GM12878 (cell line): ENCODE measurements around the gene HSBP1L1. TPM values are rescaled to one million over a fixed set of nuclear protein-coding genes. Genes with fewer than 3 reads are reported as not detected.

Experiments
- BCLAF1 ChIP-seq: fragments of 450-650 bp; IDR thresholded peaks from 2 replicates; pipeline ENCODE4 v1.6.1; 2017; ENCODE audit warnings: antibody characterized with exemption, mild to moderate bottlenecking, moderate library complexity
- BMI1 ChIP-seq: fragments of 450-650 bp; IDR thresholded peaks from 2 replicates; pipeline ENCODE4 v1.6.1; 2016; ENCODE audit warnings: mild to moderate bottlenecking, moderate library complexity, borderline replicate concordance
- CREM ChIP-seq: IDR thresholded peaks from 2 replicates; pipeline ENCODE4 v1.6.1; 2014; ENCODE audit warnings: antibody characterized with exemption, low read depth
- EGR1 ChIP-seq, 2 experiments: IDR thresholded peaks; 1 replicate in 1 of 2; 2 replicates in 1 of 2; pipeline ENCODE4 v1.6.1; 2011 to 2012; ENCODE audit warnings: low read depth in 2 of 2, low read length in 2 of 2, borderline replicate concordance in 1 of 2, mild to moderate bottlenecking in 1 of 2, moderate library complexity in 1 of 2
- ELK1 ChIP-seq: IDR thresholded peaks from 2 replicates; pipeline ENCODE4 v1.6.1; 2012; ENCODE audit warnings: low read depth, low read length, improper control_type of control experiment
- ESRRA ChIP-seq: IDR thresholded peaks from 2 replicates; pipeline ENCODE4 v1.6.1; 2012; ENCODE audit warnings: mild to moderate bottlenecking, low read length, improper control_type of control experiment
- GABPA ChIP-seq: IDR thresholded peaks from 2 replicates; pipeline ENCODE4 v1.6.1; 2014; ENCODE audit warnings: antibody characterized with exemption, low read depth, mild to moderate bottlenecking, inconsistent platforms
- HDAC2 ChIP-seq: fragments of 200-600 bp; sonication (generic); IDR thresholded peaks from 2 replicates; pipeline ENCODE4 v1.6.1; 2017
- IKZF2 ChIP-seq, 2 experiments: fragments of 450-650 bp; IDR thresholded peaks; 2 replicates each; pipeline ENCODE4 v1.6.1; 2017; ENCODE audit warnings: mild to moderate bottlenecking in 2 of 2, moderate library complexity in 2 of 2
- IRF4 ChIP-seq: IDR thresholded peaks from 2 replicates; pipeline ENCODE4 v1.6.1; 2011; ENCODE audit warnings: low read depth, low read length
- MEF2A ChIP-seq: IDR thresholded peaks from 2 replicates; pipeline ENCODE4 v1.6.1; 2011; ENCODE audit warnings: low read depth, mild to moderate bottlenecking, low read length, moderate library complexity; ENCODE audit not compliant: insufficient read depth
- NR2C2 ChIP-seq: IDR thresholded peaks from 2 replicates; pipeline ENCODE4 v1.6.1; 2011; ENCODE audit warnings: borderline replicate concordance, low read depth; ENCODE audit not compliant: control insufficient read depth, insufficient read length
- POU2F2 ChIP-seq: IDR thresholded peaks from 3 replicates; pipeline ENCODE4 v1.6.1; 2011; ENCODE audit warnings: low read depth, mild to moderate bottlenecking, low read length, borderline replicate concordance
- RB1 ChIP-seq: fragments of 450-650 bp; formaldehyde crosslinking; IDR thresholded peaks from 2 replicates; pipeline ENCODE4 v1.6.1; 2017; ENCODE audit warnings: mild to moderate bottlenecking, borderline replicate concordance
- RELB ChIP-seq: fragments of 450-650 bp; IDR thresholded peaks from 2 replicates; pipeline ENCODE4 v1.6.1; 2017; ENCODE audit warnings: low read depth, mild to moderate bottlenecking, moderate library complexity
- RFX5 ChIP-seq: IDR thresholded peaks from 2 replicates; pipeline ENCODE4 v1.6.1; 2011; ENCODE audit warnings: low read depth, low read length, improper control_type of control experiment
- SMAD5 ChIP-seq: IDR thresholded peaks from 2 replicates; pipeline ENCODE4 v1.6.1; 2016; ENCODE audit warnings: antibody characterized with exemption, low read depth
- SP1 ChIP-seq: IDR thresholded peaks from one replicate; pipeline ENCODE4 v1.6.1; 2011; ENCODE audit warnings: low read depth, low read length
- SUPT20H ChIP-seq: IDR thresholded peaks from 2 replicates; pipeline ENCODE4 v1.6.1; 2011; ENCODE audit warnings: low read depth, mild to moderate bottlenecking, low read length, moderate library complexity, borderline replicate concordance; ENCODE audit not compliant: control insufficient read depth
- TAF1 ChIP-seq: IDR thresholded peaks from 2 replicates; pipeline ENCODE4 v1.6.1; 2011; ENCODE audit warnings: mild to moderate bottlenecking, low read depth, low read length, borderline replicate concordance
- TBL1XR1 ChIP-seq: IDR thresholded peaks from 2 replicates; pipeline ENCODE4 v1.6.1; 2012; ENCODE audit warnings: low read depth, low read length, improper control_type of control experiment
- YBX1 ChIP-seq: fragments of 450-650 bp; IDR thresholded peaks from 2 replicates; pipeline ENCODE4 v1.6.1; 2016; ENCODE audit warnings: antibody characterized with exemption
- ZNF24 ChIP-seq: fragments of 450-650 bp; IDR thresholded peaks from 2 replicates; pipeline ENCODE4 v1.6.1; 2017; ENCODE audit warnings: antibody characterized with exemption, mild to moderate bottlenecking
- ZNF274 ChIP-seq: IDR thresholded peaks from one replicate; pipeline ENCODE4 v1.8.0; 2011; ENCODE audit not compliant: insufficient read length, insufficient read depth
- polyA plus RNA-seq, 11 experiments: library from polyadenylated mRNA; depleted of rRNA in 4 of 11; unstranded in 6 of 11; stranded (reverse) in 5 of 11; fragments of >200 nt; fragmentation: Nextera tagmentation in 4 of 11; fragmentation: Illumina TruSeq in 1 of 11; extraction: Ambion mirVana in 4 of 11; extraction: Trizol in 1 of 11; gene quantifications; 1 replicate in 1 of 11; 2 replicates in 10 of 11; pipeline versions ENCODE4 v1.2.1 to v1.2.3, GENCODE V29; 2011 to 2016; ENCODE audit warnings: inconsistent platforms in 2 of 11, missing spikeins in 2 of 11, low read depth in 1 of 11
- total RNA-seq, 4 experiments: library from RNA; depleted of rRNA in 3 of 4; stranded (reverse); fragments of >200 nt in 3 of 4; fragmentation: Illumina TruSeq in 1 of 4; extraction: Trizol in 1 of 4; gene quantifications; 2 replicates each; pipeline versions ENCODE4 v1.2.1 to v1.2.3, GENCODE V29; 2013 to 2021

HSBP1L1 gene
- total and polyA plus RNA-seq, 10 of the 15 experiments (the other 5 are each of a cell fraction or from before 2014, with no cell fraction given), result 0.97 to 14.0 (median 6.9) TPM; not detected in 1

- TF ChIP-seq ELK1, result no peak
- no peak for TF ChIP-seq CREM
- TF ChIP-seq RFX5, result no peak
- no peak for TF ChIP-seq EGR1 (IDR thresholded peaks at IDR 0.05; ENCODE audit: borderline replicate concordance in 1 of 2, low read depth in 2 of 2, low read length in 2 of 2)
- TF ChIP-seq POU2F2, result no peak
- no peak for TF ChIP-seq RELB
- TF ChIP-seq GABPA, result no peak
- no peak for TF ChIP-seq BCLAF1
- TF ChIP-seq MEF2A, result no peak
- TF ChIP-seq SMAD5, result no peak
- TF ChIP-seq BMI1, result no peak
- TF ChIP-seq SUPT20H, result no peak
- no peak for TF ChIP-seq IRF4
- peak; percentile 22 to 46; a peak in 1 of 4 replicates for TF ChIP-seq IKZF2 (IDR thresholded peaks at IDR 0.05)
- TF ChIP-seq ZNF24, result no peak
- TF ChIP-seq RB1, result no peak
- no peak for TF ChIP-seq NR2C2
- no peak for TF ChIP-seq ESRRA
- TF ChIP-seq YBX1, result no peak
- no peak for TF ChIP-seq SP1
- TF ChIP-seq TBL1XR1, result no peak
- TF ChIP-seq TAF1, result no peak
- TF ChIP-seq ZNF274, result no peak
- TF ChIP-seq HDAC2, result no peak
Observed at GRCh38 chr18:79949697-79950487, 14.6 kb upstream of the HSBP1L1 start (continued).
